ENCODE data around the gene CCDC192.

DNA sequence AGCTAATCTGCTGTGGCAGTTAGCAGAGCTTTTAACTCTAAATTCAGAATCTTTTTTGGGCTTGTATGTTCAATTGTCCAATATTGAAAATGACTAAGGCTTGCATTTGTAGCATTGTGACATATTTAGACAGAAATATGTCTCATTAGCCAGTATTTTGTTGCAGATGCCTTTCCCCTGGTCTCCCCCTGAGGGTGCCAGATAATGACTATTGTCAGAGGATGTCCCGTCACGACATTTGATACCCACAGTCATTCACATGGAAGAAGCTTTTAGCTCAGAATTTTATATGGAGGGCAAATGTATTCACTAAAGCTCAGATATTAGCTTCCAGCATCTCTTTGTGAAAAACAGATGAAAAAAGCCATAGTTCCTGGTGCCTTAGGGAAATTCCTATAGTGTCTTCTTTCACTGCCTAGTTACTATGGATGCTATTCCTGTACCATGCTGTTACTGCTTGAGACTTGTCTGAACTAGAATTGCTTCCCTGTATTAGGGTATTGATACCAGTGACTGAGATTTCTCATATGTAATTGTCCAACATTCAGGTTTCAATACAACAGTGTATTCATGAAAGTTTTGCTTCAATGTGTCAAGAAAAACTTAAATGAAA is 96.2 kb downstream of the CCDC192 start:
- TF ChIP-seq, protein P1, sequence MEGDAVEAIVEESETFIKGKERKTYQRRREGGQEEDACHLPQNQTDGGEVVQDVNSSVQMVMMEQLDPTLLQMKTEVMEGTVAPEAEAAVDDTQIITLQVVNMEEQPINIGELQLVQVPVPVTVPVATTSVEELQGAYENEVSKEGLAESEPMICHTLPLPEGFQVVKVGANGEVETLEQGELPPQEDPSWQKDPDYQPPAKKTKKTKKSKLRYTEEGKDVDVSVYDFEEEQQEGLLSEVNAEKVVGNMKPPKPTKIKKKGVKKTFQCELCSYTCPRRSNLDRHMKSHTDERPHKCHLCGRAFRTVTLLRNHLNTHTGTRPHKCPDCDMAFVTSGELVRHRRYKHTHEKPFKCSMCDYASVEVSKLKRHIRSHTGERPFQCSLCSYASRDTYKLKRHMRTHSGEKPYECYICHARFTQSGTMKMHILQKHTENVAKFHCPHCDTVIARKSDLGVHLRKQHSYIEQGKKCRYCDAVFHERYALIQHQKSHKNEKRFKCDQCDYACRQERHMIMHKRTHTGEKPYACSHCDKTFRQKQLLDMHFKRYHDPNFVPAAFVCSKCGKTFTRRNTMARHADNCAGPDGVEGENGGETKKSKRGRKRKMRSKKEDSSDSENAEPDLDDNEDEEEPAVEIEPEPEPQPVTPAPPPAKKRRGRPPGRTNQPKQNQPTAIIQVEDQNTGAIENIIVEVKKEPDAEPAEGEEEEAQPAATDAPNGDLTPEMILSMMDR (IDR thresholded peaks at IDR 0.05): no peak
- no peak for TF ChIP-seq POLR2A (IDR thresholded peaks at IDR 0.05)

All from tibial nerve (tissue), 3 donors.